Measurements from ENCODE around the gene ITSN1.

The ITSN1 gene

DNA sequence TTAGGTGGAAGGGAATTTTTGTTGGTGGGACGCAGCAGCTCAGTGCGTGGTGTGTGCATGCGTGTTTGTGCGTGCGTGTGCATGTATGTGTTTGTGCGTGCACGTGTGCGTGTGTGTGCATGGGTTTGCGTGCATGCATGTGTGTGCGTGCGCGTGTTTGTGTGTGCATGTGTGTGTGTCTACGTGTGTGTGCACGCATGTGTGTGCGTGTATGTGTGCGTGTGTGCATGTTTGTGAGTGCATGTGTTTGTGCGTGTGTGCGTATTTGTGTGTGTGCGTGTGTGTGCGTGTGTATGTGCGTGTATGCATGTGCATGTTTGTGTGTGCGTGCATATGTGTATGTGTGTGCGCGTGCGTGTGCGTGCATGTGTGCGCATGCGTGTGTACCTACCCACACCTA, 253.1 kb downstream of the ITSN1 start:
- no peak for DNase-seq (ENCODE audit: extremely low read depth, insufficient read length)
- H3K4me3 ChIP-seq (replicated peaks; ENCODE audit: low read depth, low read length): no peak overlapping the region
- TF ChIP-seq, protein P1, sequence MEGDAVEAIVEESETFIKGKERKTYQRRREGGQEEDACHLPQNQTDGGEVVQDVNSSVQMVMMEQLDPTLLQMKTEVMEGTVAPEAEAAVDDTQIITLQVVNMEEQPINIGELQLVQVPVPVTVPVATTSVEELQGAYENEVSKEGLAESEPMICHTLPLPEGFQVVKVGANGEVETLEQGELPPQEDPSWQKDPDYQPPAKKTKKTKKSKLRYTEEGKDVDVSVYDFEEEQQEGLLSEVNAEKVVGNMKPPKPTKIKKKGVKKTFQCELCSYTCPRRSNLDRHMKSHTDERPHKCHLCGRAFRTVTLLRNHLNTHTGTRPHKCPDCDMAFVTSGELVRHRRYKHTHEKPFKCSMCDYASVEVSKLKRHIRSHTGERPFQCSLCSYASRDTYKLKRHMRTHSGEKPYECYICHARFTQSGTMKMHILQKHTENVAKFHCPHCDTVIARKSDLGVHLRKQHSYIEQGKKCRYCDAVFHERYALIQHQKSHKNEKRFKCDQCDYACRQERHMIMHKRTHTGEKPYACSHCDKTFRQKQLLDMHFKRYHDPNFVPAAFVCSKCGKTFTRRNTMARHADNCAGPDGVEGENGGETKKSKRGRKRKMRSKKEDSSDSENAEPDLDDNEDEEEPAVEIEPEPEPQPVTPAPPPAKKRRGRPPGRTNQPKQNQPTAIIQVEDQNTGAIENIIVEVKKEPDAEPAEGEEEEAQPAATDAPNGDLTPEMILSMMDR (IDR thresholded peaks at IDR 0.05; ENCODE audit: insufficient read depth, low read length, poor library complexity, severe bottlenecking): no peak
- no peaks in the 10 kb centered on the region for H3K36me3 ChIP-seq (ENCODE audit: control insufficient read depth, insufficient read depth, low read length)
- H3K27me3 ChIP-seq (replicated peaks; ENCODE audit: control insufficient read depth, insufficient read depth, low read length): no peaks in the 10 kb centered on the region; the same call in 1 of the 2 replicates

DNA sequence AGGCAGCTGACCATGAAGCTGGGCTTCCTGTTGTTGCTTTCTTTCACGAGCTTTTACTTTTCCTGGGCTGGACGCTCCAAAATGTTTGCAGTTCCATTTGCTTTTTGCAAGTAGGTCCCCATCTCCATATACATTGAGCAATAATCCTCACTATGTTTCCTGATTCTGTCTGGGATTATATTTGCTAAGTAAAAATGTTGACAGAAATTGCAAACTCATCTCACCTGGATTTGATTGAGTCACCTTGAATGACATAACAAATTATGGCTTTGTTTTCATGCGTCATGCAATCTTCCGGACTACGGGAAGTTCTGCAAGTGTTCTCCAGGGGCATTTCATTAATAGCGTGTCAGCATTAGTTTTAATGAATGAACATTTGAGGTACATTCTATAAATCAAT, 254.4 kb downstream of the ITSN1 start:
- H3K27me3 ChIP-seq (replicated peaks; ENCODE audit: control insufficient read depth, insufficient read depth, low read length): no peaks in the 10 kb centered on the region; the same call in 1 of the 2 replicates
- H3K36me3 ChIP-seq (ENCODE audit: control insufficient read depth, insufficient read depth, low read length): peaks cover 1% of the 10 kb centered on the region
- TF ChIP-seq, protein P1 (IDR thresholded peaks at IDR 0.05; ENCODE audit: insufficient read depth, low read length, poor library complexity, severe bottlenecking): no peak
- H3K4me3 ChIP-seq (replicated peaks; ENCODE audit: low read depth, low read length): no peak overlapping the region
- no peak for DNase-seq (ENCODE audit: extremely low read depth, insufficient read length)

DNA sequence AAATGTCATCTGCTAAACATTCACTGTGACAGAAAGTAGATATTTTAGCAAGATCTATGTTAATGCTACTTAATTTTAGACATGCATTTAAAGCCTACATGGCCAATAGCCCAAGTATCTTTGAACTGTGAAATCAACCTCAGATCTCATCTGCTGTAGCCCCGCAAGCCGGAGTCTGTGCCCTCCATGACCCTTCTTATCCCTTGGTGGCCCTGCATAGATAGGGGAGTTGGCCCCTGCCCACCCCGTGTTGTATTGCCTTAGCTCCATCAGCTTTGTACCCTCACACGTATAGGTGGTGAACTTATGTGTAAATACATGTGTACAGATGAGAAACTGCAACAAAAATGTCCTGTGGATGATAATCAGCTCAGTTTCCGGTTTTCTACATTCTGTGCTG, 254.8 kb downstream of the ITSN1 start:
- DNase-seq (ENCODE audit: extremely low read depth, insufficient read length): no peak
- peaks cover 5% of the 10 kb centered on the region for H3K36me3 ChIP-seq (ENCODE audit: control insufficient read depth, insufficient read depth, low read length)
- H3K4me3 ChIP-seq (replicated peaks; ENCODE audit: low read depth, low read length): no peak overlapping the region
- TF ChIP-seq, protein P1 (IDR thresholded peaks at IDR 0.05; ENCODE audit: insufficient read depth, low read length, poor library complexity, severe bottlenecking): no peak
- H3K27me3 ChIP-seq (replicated peaks; ENCODE audit: control insufficient read depth, insufficient read depth, low read length): no peaks in the 10 kb centered on the region; the same call in 1 of the 2 replicates

DNA sequence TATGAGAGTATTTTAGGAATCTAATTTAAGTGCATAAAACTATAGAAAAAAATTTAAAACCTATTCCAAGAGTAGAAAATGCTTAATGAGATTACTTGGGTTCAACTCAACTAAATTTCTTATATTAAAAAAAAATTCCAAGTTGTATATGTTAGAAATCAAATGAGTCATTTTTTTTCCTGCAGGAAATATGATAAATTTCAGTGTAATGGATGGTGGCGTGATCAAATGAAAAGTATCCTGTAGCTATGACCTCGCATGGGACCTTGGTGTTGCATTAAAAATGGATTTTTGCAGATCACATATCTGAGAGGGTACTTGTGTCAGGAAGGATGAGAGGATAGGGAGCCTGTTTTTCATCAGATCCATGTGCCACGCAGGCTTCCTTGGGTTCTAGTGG, 255.4 kb downstream of the ITSN1 start:
- TF ChIP-seq, protein P1 (IDR thresholded peaks at IDR 0.05; ENCODE audit: insufficient read depth, low read length, poor library complexity, severe bottlenecking): no peak
- no peaks in the 10 kb centered on the region; the same call in 1 of the 2 replicates for H3K27me3 ChIP-seq (replicated peaks; ENCODE audit: control insufficient read depth, insufficient read depth, low read length)
- H3K4me3 ChIP-seq (replicated peaks; ENCODE audit: low read depth, low read length): no peak overlapping the region
- peaks cover 7% of the 10 kb centered on the region for H3K36me3 ChIP-seq (ENCODE audit: control insufficient read depth, insufficient read depth, low read length)
- DNase-seq (ENCODE audit: extremely low read depth, insufficient read length): no peak

DNA sequence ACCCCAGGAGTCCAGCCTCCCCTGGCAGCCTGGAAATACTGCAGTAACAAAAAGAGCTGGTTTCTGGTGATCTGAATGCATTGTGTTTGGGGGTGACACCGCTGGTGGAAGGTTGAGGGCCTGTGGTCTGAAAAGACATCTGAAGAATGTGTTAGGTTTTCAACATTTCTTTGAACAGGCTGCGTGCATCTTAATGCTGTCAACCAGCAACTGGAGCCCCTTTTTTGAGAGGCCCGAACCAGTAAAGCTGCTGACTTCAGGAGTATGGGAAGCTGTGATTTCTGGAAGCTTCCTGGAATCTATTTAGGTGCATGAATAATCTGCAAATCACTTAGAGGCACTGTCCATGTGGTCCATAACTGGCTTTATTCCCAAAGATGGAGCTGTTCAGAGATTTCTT, 256.3 kb downstream of the ITSN1 start:
- no peak overlapping the region for H3K4me3 ChIP-seq (replicated peaks; ENCODE audit: low read depth, low read length)
- TF ChIP-seq, protein P1 (IDR thresholded peaks at IDR 0.05; ENCODE audit: insufficient read depth, low read length, poor library complexity, severe bottlenecking): no peak
- H3K27me3 ChIP-seq (replicated peaks; ENCODE audit: control insufficient read depth, insufficient read depth, low read length): no peaks in the 10 kb centered on the region; the same call in 1 of the 2 replicates
- no peak for DNase-seq (ENCODE audit: extremely low read depth, insufficient read length)
- H3K36me3 ChIP-seq (ENCODE audit: control insufficient read depth, insufficient read depth, low read length): peaks cover 11% of the 10 kb centered on the region

DNA sequence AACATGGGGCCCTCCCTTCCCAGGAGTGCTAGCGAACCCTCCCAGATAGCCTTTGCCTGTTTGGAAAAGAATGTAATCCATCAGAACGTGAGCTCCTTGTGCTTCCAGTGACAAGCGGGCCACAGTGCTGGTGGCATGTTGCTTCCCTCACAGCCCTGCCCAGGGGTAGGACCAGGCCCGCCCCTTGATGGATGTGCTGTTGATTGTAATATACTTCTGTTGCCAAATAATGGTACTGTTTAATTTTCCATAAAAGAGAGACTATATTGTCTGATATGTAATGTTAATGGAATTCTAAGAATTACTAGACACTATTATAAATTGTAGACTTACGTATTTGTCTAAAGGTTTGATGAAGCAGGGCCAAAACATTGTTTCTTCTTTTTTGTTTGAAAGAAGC, 256.9 kb downstream of the ITSN1 start:
- no peak for DNase-seq (ENCODE audit: extremely low read depth, insufficient read length)
- Histone ChIP-seq H3K4me3 (replicated peaks; ENCODE audit: low read depth, low read length) (no peak overlapping the region), H3K36me3 (ENCODE audit: control insufficient read depth, insufficient read depth, low read length) (peaks cover 14% of the 10 kb centered on the region), H3K27me3 (replicated peaks; ENCODE audit: control insufficient read depth, insufficient read depth, low read length) (no peaks in the 10 kb centered on the region; the same call in 1 of the 2 replicates)
- TF ChIP-seq, protein P1 (IDR thresholded peaks at IDR 0.05; ENCODE audit: insufficient read depth, low read length, poor library complexity, severe bottlenecking): no peak

All from GM06990 (cell line).